GM23338 (cell line): ENCODE data around the gene ZDHHC8. TPM values are rescaled to one million over a fixed set of nuclear protein-coding genes. Genes with fewer than 3 reads are reported as not detected.
"Not testable (repeated sequence)": the region's sequence is repeated elsewhere in the genome, so short reads cannot be mapped to it uniquely, and the experiment has no call there.

ENCODE experiments used
- ATAC-seq: fragments of 200-7000 bp; cut with Tn5 transposase; 3 replicates; pipeline ENCODE4 v1.9.1; 2020
- DNase-seq: peaks from one replicate; pipeline ENCODE4 v3.0.0-alpha.2; 2015; ENCODE audit warnings: low spot score
- H2AFZ ChIP-seq: fragments of 200-600 bp; sonication (generic); 2 replicates; pipeline ENCODE4 v1.8.0; 2016; ENCODE audit warnings: antibody characterized with exemption, mild to moderate bottlenecking, moderate library complexity
- H3F3A ChIP-seq: fragments of 200-600 bp; sonication (generic); replicated peaks from 2 replicates; pipeline ENCODE4 v1.8.0; 2017; ENCODE audit warnings: antibody characterized with exemption, mixed run types, low read depth
- H3K27ac ChIP-seq: fragments of 200-600 bp; sonication (generic); 2 replicates; pipeline ENCODE4 v1.6.1; 2016; ENCODE audit warnings: low read depth
- H3K27me3 ChIP-seq: fragments of 200-600 bp; sonication (generic); 2 replicates; pipeline ENCODE4 v1.8.0; 2016; ENCODE audit warnings: mild to moderate bottlenecking, mixed run types, moderate library complexity; ENCODE audit not compliant: insufficient read depth
- H3K36me3 ChIP-seq: fragments of 200-600 bp; sonication (generic); 2 replicates; pipeline ENCODE4 v1.8.0; 2016; ENCODE audit warnings: mild to moderate bottlenecking; ENCODE audit not compliant: insufficient read depth
- H3K4me1 ChIP-seq: fragments of 200-600 bp; sonication (generic); 2 replicates; pipeline ENCODE4 v1.8.0; 2016; ENCODE audit warnings: mild to moderate bottlenecking, moderate library complexity; ENCODE audit not compliant: insufficient read depth
- H3K4me2 ChIP-seq: fragments of 200-600 bp; sonication (generic); 2 replicates; pipeline ENCODE4 v1.7.1; 2017; ENCODE audit warnings: mixed run types
- H3K4me3 ChIP-seq: fragments of 200-600 bp; sonication (generic); 2 replicates; pipeline ENCODE4 v1.6.1; 2016; ENCODE audit warnings: mixed run types
- H3K79me2 ChIP-seq: fragments of 200-600 bp; sonication (generic); replicated peaks from 2 replicates; pipeline ENCODE4 v1.8.0; 2017; ENCODE audit warnings: mild to moderate bottlenecking; ENCODE audit not compliant: insufficient read depth
- H3K9me2 ChIP-seq: fragments of 200-600 bp; sonication (generic); 2 replicates; pipeline ENCODE4 v1.8.0; 2017; ENCODE audit not compliant: insufficient read depth
- H4K20me1 ChIP-seq: fragments of 200-600 bp; sonication (generic); replicated peaks from 2 replicates; pipeline ENCODE4 v1.8.0; 2017; ENCODE audit warnings: mild to moderate bottlenecking; ENCODE audit not compliant: insufficient read depth
- H3K27ac Mint-ChIP-seq: 2 replicates; pipeline ENCODE4 v1.8.0; 2020; ENCODE audit warnings: inconsistent platforms, mild to moderate bottlenecking, moderate library complexity, mixed read lengths
- H3K27me3 Mint-ChIP-seq: 3 replicates; pipeline ENCODE4 v1.8.0; 2022; ENCODE audit warnings: low read depth, mild to moderate bottlenecking, moderate library complexity, mixed read lengths, inconsistent platforms; ENCODE audit not compliant: insufficient read depth, poor library complexity
- H3K36me3 Mint-ChIP-seq: 3 replicates; pipeline ENCODE4 v1.8.0; 2021; ENCODE audit warnings: low read depth, mild to moderate bottlenecking, inconsistent platforms, moderate library complexity, mixed read lengths
- H3K4me1 Mint-ChIP-seq: 3 replicates; pipeline ENCODE4 v1.8.0; 2020; ENCODE audit warnings: mild to moderate bottlenecking, inconsistent platforms, mixed read lengths
- H3K4me3 Mint-ChIP-seq: 3 replicates; pipeline ENCODE4 v1.8.0; 2021; ENCODE audit warnings: moderate library complexity, mild to moderate bottlenecking, inconsistent platforms, mixed read lengths
- H3K9me3 Mint-ChIP-seq: 3 replicates; pipeline ENCODE4 v1.8.0; 2020; ENCODE audit warnings: moderate library complexity, mild to moderate bottlenecking, inconsistent platforms, mixed read lengths
- CREB1 ChIP-seq: fragments of 250-450 bp; sonication (Bioruptor Pico); IDR thresholded peaks from 2 replicates; pipeline ENCODE4 v1.5.0; 2020; ENCODE audit warnings: low read depth, mild to moderate bottlenecking, moderate library complexity
- CTCF ChIP-seq, 2 experiments: fragments of 200-600 bp in 1 of 2; sonication (generic) in 1 of 2; conservative IDR thresholded peaks; 2 replicates each; pipeline versions ENCODE4 v1.5.1 to v1.6.1; 2016 to 2017; ENCODE audit warnings: antibody characterized with exemption in 2 of 2, low read depth in 2 of 2, mild to moderate bottlenecking in 2 of 2, moderate library complexity in 1 of 2
- ETS1 ChIP-seq: IDR thresholded peaks from 2 replicates; pipeline ENCODE4 v1.6.1; 2016; ENCODE audit warnings: antibody characterized with exemption
- EZH2phosphoT487 ChIP-seq: fragments of 200-600 bp; sonication (generic); IDR thresholded peaks from one replicate; pipeline ENCODE4 v1.8.1; 2018; ENCODE audit warnings: antibody characterized with exemption; ENCODE audit not compliant: unreplicated experiment
- JUNB ChIP-seq: IDR thresholded peaks from one replicate; pipeline ENCODE4 v1.6.1; 2016; ENCODE audit warnings: antibody characterized with exemption; ENCODE audit not compliant: unreplicated experiment
- NANOG ChIP-seq: IDR thresholded peaks from 2 replicates; pipeline ENCODE4 v1.6.1; 2016; ENCODE audit warnings: antibody characterized with exemption, borderline replicate concordance
- POLR2AphosphoS5 ChIP-seq: IDR thresholded peaks from 2 replicates; pipeline ENCODE4 v1.6.1; 2016; ENCODE audit warnings: antibody characterized with exemption, low read depth
- STAT1 ChIP-seq: IDR thresholded peaks from one replicate; pipeline ENCODE4 v1.6.1; 2016; ENCODE audit warnings: antibody characterized with exemption; ENCODE audit not compliant: unreplicated experiment
- ZNF114 ChIP-seq: fragments of 250-450 bp; sonication (Bioruptor Pico); IDR thresholded peaks from 2 replicates; pipeline ENCODE4 v1.5.0; 2020; ENCODE audit warnings: mild to moderate bottlenecking, moderate library complexity
- ZNF462 ChIP-seq: fragments of 250-450 bp; sonication (Bioruptor Pico); IDR thresholded peaks from 2 replicates; pipeline ENCODE4 v1.5.0; 2020; ENCODE audit warnings: mild to moderate bottlenecking, moderate library complexity
- polyA plus RNA-seq: library from polyadenylated mRNA; unstranded; fragments of >200 nt; fragmentation: Nextera tagmentation; extraction: Ambion mirVana; gene quantifications from 2 replicates; pipeline ENCODE4 v1.2.1, GENCODE V29; 2016
- total RNA-seq: library from RNA; depleted of rRNA; stranded (reverse); fragments of >200 nt; shearing (Covaris generic); gene quantifications from 2 replicates; pipeline ENCODE4 v1.2.3, GENCODE V29; 2014

ZDHHC8 gene
- total and polyA plus RNA-seq, 2 experiments from 2014 or later: 13.7 to 47.6 TPM

GRCh38 chr22:20159076-20159475 lies 27.5 kb downstream of the ZDHHC8 start:
- H3K4me1 ChIP-seq: no peaks in the 10 kb centered on the region
- H3K27me3 ChIP-seq: no peaks in the 10 kb centered on the region
- no peak for TF ChIP-seq EZH2phosphoT487
- no peak for TF ChIP-seq ZNF114 (CRISPR knock-in tag)
- no peak for TF ChIP-seq POLR2AphosphoS5
- TF ChIP-seq NANOG: no peak
- no peak for TF ChIP-seq ETS1
- no peak for TF ChIP-seq ZNF462 (CRISPR knock-in tag)
- TF ChIP-seq CREB1 (CRISPR knock-in tag): no peak
- no peak for TF ChIP-seq STAT1
- no peak for TF ChIP-seq CTCF (conservative IDR thresholded peaks at IDR 0.05; ENCODE audit: low read depth in 2 of 2)
- no peak for TF ChIP-seq JUNB
- H3K4me3 ChIP-seq: no peak overlapping the region
- H3K79me2 ChIP-seq: no peaks in the 10 kb centered on the region
- H3K36me3 Mint-ChIP-seq: no peaks in the 10 kb centered on the region
- H3K36me3 ChIP-seq: no peaks in the 10 kb centered on the region
- H4K20me1 ChIP-seq: no peaks in the 10 kb centered on the region
- ATAC-seq: peak; percentile 85
- H3K4me3 Mint-ChIP-seq: no peak overlapping the region
- H3K27ac Mint-ChIP-seq: no peak overlapping the region; the same call in 1 of the 2 replicates
- H3K4me1 Mint-ChIP-seq: peaks cover 5% of the 10 kb centered on the region
- H3K9me3 Mint-ChIP-seq: peaks cover under 1% of the 10 kb centered on the region; the same call in 2 of the 3 replicates
- no peak overlapping the region for H3K4me2 ChIP-seq
- no peak overlapping the region for H3K27ac ChIP-seq
- H3F3A ChIP-seq: no peaks in the 10 kb centered on the region
- H3K27me3 Mint-ChIP-seq: peaks cover under 1% of the 10 kb centered on the region
- H2AFZ ChIP-seq: no peak overlapping the region; the same call in 1 of the 2 replicates
- H3K9me2 ChIP-seq: no peaks in the 10 kb centered on the region
- peak; percentile 67 for DNase-seq

GRCh38 chr22:20159531-20159930 lies 27.9 kb downstream of the ZDHHC8 start:
- not testable (repeated sequence) for H4K20me1 ChIP-seq, H3K4me3 Mint-ChIP-seq, H2AFZ ChIP-seq, H3K36me3 Mint-ChIP-seq, H3K4me1 ChIP-seq, H3K36me3 ChIP-seq, H3K9me3 Mint-ChIP-seq, H3K27me3 Mint-ChIP-seq, H3K4me2 ChIP-seq, H3K27ac Mint-ChIP-seq, H3K4me3 ChIP-seq, DNase-seq, H3K4me1 Mint-ChIP-seq, H3K27ac ChIP-seq, H3K9me2 ChIP-seq, H3F3A ChIP-seq, H3K27me3 ChIP-seq, H3K79me2 ChIP-seq
- ATAC-seq: peak; percentile 4; the same call in 1 of the 3 replicates
